ENCODE measurements around the gene SSTR1. TPM values are rescaled to one million over a fixed set of nuclear protein-coding genes. Genes with fewer than 3 reads are reported as not detected.

The SSTR1 gene
- total RNA-seq, 2 experiments from 2014 or later = not detected

DNA sequence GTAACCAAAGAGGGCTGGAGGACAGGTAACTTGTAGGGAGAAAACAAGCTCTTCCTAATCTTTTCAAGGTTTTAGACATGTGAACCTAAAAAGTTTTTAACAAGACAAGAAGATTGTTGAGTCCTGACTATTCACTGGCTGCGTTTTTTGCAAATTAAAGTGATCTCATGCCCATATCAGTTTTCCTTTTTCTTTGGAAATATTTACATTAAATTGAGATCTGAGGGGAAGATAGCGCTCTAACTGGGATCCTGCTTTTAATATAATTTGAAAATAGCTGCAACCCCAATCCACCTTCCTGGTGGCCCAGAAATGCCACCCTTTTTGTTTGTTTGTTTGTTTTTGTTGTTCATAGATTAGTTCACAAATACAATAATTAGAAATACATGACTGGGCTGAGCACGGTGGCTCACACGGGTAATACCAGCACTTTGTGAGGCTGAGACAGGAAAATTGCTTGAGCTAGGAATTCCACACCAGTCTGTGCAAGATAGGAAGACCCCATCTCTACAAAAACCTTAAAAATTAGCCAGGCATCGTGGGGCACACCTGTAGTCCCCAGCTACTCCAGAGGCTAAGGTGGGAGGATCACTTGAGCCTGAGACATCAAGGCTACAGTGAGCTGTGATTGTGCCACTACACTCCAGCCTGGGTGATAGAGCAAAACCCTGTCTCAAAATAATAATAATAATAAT lies 2.4 kb upstream of the SSTR1 start:
- no TSS peak for BruUV-seq (replicated peaks)
- Histone ChIP-seq H3K27ac (ENCODE audit: low read depth, low read length, poor library complexity, severe bottlenecking) (no peak overlapping the region), H3K9me2 (ENCODE audit: insufficient read depth, low read length) (no peaks in the 10 kb centered on the region), H3K4me1 (ENCODE audit: insufficient read depth, low read length, poor library complexity, severe bottlenecking) (peaks cover 15% of the 10 kb centered on the region), H2AFZ (ENCODE audit: low read length) (peak overlapping the region; percentile 26; the same call in 1 of the 2 replicates), H3K4me2 (ENCODE audit: low read length) (no peak overlapping the region), H3K36me3 (ENCODE audit: insufficient read depth, low read length) (no peaks in the 10 kb centered on the region), H3K4me3 (ENCODE audit: low read depth, low read length, poor library complexity, severe bottlenecking) (no peak overlapping the region), H3K9me3 (ENCODE audit: low read length) (peaks cover 19% of the 10 kb centered on the region), H3K79me2 (ENCODE audit: insufficient read depth, low read depth, low read length) (no peaks in the 10 kb centered on the region), H4K20me1 (ENCODE audit: insufficient read depth, low read length) (no peaks in the 10 kb centered on the region)
- DNase-seq (ENCODE audit: low spot score) = no peak
- intact Hi-C loops (cut with micrococcal nuclease; ENCODE audit: unreplicated experiment) = no loop called here
- CTCF ChIA-PET (ENCODE audit: unreplicated experiment) = no interaction called here
- POLR2A ChIA-PET = interaction anchor here (0.8 to 0.9 kb wide), 3 partner anchors 27 to 217 kb away, joined by 3 to 4 read pairs (median 4); no protein-coding TSS in a partner anchor
- no peak for TF ChIP-seq EZH2phosphoT487 (IDR thresholded peaks at IDR 0.05; ENCODE audit: borderline replicate concordance, low read depth, low read length)
- TF ChIP-seq, protein P1, sequence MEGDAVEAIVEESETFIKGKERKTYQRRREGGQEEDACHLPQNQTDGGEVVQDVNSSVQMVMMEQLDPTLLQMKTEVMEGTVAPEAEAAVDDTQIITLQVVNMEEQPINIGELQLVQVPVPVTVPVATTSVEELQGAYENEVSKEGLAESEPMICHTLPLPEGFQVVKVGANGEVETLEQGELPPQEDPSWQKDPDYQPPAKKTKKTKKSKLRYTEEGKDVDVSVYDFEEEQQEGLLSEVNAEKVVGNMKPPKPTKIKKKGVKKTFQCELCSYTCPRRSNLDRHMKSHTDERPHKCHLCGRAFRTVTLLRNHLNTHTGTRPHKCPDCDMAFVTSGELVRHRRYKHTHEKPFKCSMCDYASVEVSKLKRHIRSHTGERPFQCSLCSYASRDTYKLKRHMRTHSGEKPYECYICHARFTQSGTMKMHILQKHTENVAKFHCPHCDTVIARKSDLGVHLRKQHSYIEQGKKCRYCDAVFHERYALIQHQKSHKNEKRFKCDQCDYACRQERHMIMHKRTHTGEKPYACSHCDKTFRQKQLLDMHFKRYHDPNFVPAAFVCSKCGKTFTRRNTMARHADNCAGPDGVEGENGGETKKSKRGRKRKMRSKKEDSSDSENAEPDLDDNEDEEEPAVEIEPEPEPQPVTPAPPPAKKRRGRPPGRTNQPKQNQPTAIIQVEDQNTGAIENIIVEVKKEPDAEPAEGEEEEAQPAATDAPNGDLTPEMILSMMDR (conservative IDR thresholded peaks at IDR 0.05; ENCODE audit: low read length) = no peak

DNA sequence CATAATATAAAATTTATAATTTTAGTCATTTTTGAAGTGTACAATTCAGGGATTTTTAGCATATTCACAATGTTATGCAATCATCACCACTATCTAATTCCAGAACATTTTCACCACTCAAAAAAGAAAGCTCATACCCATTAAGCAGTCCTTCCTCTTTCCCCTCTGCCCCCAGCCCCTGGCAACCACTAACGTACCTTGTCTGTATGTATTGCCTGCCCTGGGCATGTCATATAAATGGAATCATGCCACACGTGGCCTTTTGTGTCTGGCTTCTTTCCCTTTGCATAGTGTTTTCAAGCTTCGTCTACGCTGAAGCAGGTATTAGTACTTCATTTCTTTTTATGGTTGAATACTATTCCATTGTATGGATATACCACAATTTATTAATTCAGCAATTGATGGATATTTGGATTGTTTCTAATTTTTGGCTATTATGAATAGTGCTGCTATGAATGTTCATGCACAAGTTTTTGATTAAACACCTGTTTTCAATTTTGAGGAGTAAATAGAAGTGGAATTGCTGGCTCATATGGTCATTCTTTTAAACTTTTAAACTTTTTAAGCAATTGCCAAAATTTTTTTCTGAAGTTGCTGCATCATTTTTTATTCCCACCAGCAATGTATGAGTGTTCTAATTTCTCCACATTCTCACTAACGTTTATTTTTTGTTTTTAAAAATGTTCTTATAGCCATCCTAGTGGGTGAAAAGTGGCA lies 1.6 kb upstream of the SSTR1 start:
- no peaks in the 10 kb centered on the region for H3K36me3 ChIP-seq (ENCODE audit: insufficient read depth, low read length)
- peaks cover 15% of the 10 kb centered on the region for H3K4me1 ChIP-seq (ENCODE audit: insufficient read depth, low read length, poor library complexity, severe bottlenecking)
- H3K9me2 ChIP-seq (ENCODE audit: insufficient read depth, low read length) = no peaks in the 10 kb centered on the region
- DNase-seq (ENCODE audit: low spot score) = no peak
- H4K20me1 ChIP-seq (ENCODE audit: insufficient read depth, low read length) = no peaks in the 10 kb centered on the region
- CTCF ChIA-PET (ENCODE audit: unreplicated experiment) = no interaction called here
- H3K9me3 ChIP-seq (ENCODE audit: low read length) = peaks cover 19% of the 10 kb centered on the region
- no peaks in the 10 kb centered on the region for H3K79me2 ChIP-seq (ENCODE audit: insufficient read depth, low read depth, low read length)
- H3K27ac ChIP-seq (ENCODE audit: low read depth, low read length, poor library complexity, severe bottlenecking) = no peak overlapping the region
- BruUV-seq (replicated peaks) = no TSS peak
- no peak overlapping the region for H3K4me2 ChIP-seq (ENCODE audit: low read length)
- POLR2A ChIA-PET = no interaction called here
- no peak for TF ChIP-seq EZH2phosphoT487 (IDR thresholded peaks at IDR 0.05; ENCODE audit: borderline replicate concordance, low read depth, low read length)
- TF ChIP-seq, protein P1 (conservative IDR thresholded peaks at IDR 0.05; ENCODE audit: low read length) = no peak
- no peak overlapping the region for H3K4me3 ChIP-seq (ENCODE audit: low read depth, low read length, poor library complexity, severe bottlenecking)
- no peak overlapping the region for H2AFZ ChIP-seq (ENCODE audit: low read length)
- intact Hi-C loops (cut with micrococcal nuclease; ENCODE audit: unreplicated experiment) = no loop called here

Data from OCI-LY7 (cell line).